ENCODE measurements around the gene CYB5D1. TPM values are rescaled to one million over a fixed set of nuclear protein-coding genes. Genes with fewer than 3 reads are reported as not detected.
A peak's percentile ranks its signal among the peaks of the same experiment; 100 is the strongest.

CYB5D1 gene
- total RNA-seq, 2 experiments from 2014 or later: 18.1 to 24.8 TPM

- H3K36me3 ChIP-seq (ENCODE audit: insufficient read depth, low read length): peaks cover 37% of the 10 kb centered on the region
- peaks cover 56% of the 10 kb centered on the region for H3K79me2 ChIP-seq (ENCODE audit: insufficient read depth, low read depth, low read length)
- intact Hi-C loops (cut with micrococcal nuclease; ENCODE audit: unreplicated experiment): loop anchor here (1.0 to 5.0 kb wide), 4 partner anchors 25 to 230 kb away; partner anchors contain the start of genes ALOXE3 and NAA38
- CTCF ChIA-PET (ENCODE audit: unreplicated experiment): no interaction called here
- POLR2A ChIA-PET: no interaction called here
- peak overlapping the region; percentile 95 for H3K4me3 ChIP-seq (ENCODE audit: low read depth, low read length, poor library complexity, severe bottlenecking)
- no peaks in the 10 kb centered on the region for H3K9me2 ChIP-seq (ENCODE audit: insufficient read depth, low read length)
- TF ChIP-seq EZH2phosphoT487 (IDR thresholded peaks at IDR 0.05; ENCODE audit: borderline replicate concordance, low read depth, low read length): no peak
- peak; percentile 18; the same call in 1 of the 2 replicates for TF ChIP-seq CTCF (conservative IDR thresholded peaks at IDR 0.05; ENCODE audit: low read length)
- H3K4me1 ChIP-seq (ENCODE audit: insufficient read depth, low read length, poor library complexity, severe bottlenecking): peaks cover 28% of the 10 kb centered on the region
- H4K20me1 ChIP-seq (ENCODE audit: insufficient read depth, low read length): 0 out of 2 replicates have a peak, but pooled peaks cover 5% of the 10 kb centered on the region
- peak overlapping the region; percentile 19; the same call in 1 of the 2 replicates for H2AFZ ChIP-seq (ENCODE audit: low read length)
- BruUV-seq (replicated peaks): no TSS peak
- H3K9me3 ChIP-seq (ENCODE audit: low read length): no peaks in the 10 kb centered on the region
- peak; percentile 90 for DNase-seq (ENCODE audit: low spot score)
- H3K27ac ChIP-seq (ENCODE audit: low read depth, low read length, poor library complexity, severe bottlenecking): peak overlapping the region; percentile 90
- H3K4me2 ChIP-seq (ENCODE audit: low read length): peak overlapping the region; percentile 97
Measured at GRCh38 chr17:7887482-7888183, 29.8 kb downstream of the CYB5D1 start.

GRCh38 chr17:7888184-7888920, 30.5 kb downstream of the CYB5D1 start, which contains the start of gene CHD3:
Gene CHD3, plus strand, starts transcription at chr17:7888789. Its CDS starts 212 bp downstream, at chr17:7889001.
- Histone ChIP-seq H3K9me2 (ENCODE audit: insufficient read depth, low read length) (no peaks in the 10 kb centered on the region), H3K4me2 (ENCODE audit: low read length) (peak within 1 kb of the TSS; percentile 97), H3K27ac (ENCODE audit: low read depth, low read length, poor library complexity, severe bottlenecking) (peak within 1 kb of the TSS; percentile 90), H3K79me2 (ENCODE audit: insufficient read depth, low read depth, low read length) (peaks cover 48% of the 10 kb centered on the region), H3K36me3 (ENCODE audit: insufficient read depth, low read length) (peaks cover 36% of the 10 kb centered on the region), H3K9me3 (ENCODE audit: low read length) (no peaks in the 10 kb centered on the region), H2AFZ (ENCODE audit: low read length) (peak within 1 kb of the TSS; percentile 19; the same call in 1 of the 2 replicates), H4K20me1 (ENCODE audit: insufficient read depth, low read length) (0 out of 2 replicates have a peak, but pooled peaks cover 5% of the 10 kb centered on the region), H3K4me1 (ENCODE audit: insufficient read depth, low read length, poor library complexity, severe bottlenecking) (peaks cover 21% of the 10 kb centered on the region), H3K4me3 (ENCODE audit: low read depth, low read length, poor library complexity, severe bottlenecking) (peak within 1 kb of the TSS; percentile 95)
- intact Hi-C loops (cut with micrococcal nuclease; ENCODE audit: unreplicated experiment): loop anchor here (5.0 kb wide), 1 partner anchor 229 kb away; the partner anchor contains the start of gene ALOXE3
- ChIA-PET POLR2A (no interaction called here), CTCF (ENCODE audit: unreplicated experiment) (no interaction called here)
- no TSS peak for BruUV-seq (replicated peaks)
- TF ChIP-seq EZH2phosphoT487 (IDR thresholded peaks at IDR 0.05; ENCODE audit: borderline replicate concordance, low read depth, low read length) (no peak), CTCF (conservative IDR thresholded peaks at IDR 0.05; ENCODE audit: low read length) (no peak)
- DNase-seq (ENCODE audit: low spot score): no peak

Data from OCI-LY7 (cell line).